Renal cortical epithelial cell (primary cell): Measurements from ENCODE around the gene CORO7. TPM values are rescaled to one million over a fixed set of nuclear protein-coding genes. Genes with fewer than 3 reads are reported as not detected.
"Not testable (repeated sequence)": the region's sequence is repeated elsewhere in the genome, so short reads cannot be mapped to it uniquely, and the experiment has no call there.

ENCODE experiments used
- DNase-seq: peaks from one replicate; pipeline ENCODE4 v3.0.0-alpha.2; 2011; ENCODE audit warnings: low read depth
- total RNA-seq: library from RNA; depleted of rRNA; stranded (reverse); fragments of >200 nt; gene quantifications from 2 replicates; pipeline ENCODE4 v1.2.3, GENCODE V29; 2014

The CORO7 gene
- total RNA-seq, 1 donor from 2014 or later = 25.1 TPM

DNA sequence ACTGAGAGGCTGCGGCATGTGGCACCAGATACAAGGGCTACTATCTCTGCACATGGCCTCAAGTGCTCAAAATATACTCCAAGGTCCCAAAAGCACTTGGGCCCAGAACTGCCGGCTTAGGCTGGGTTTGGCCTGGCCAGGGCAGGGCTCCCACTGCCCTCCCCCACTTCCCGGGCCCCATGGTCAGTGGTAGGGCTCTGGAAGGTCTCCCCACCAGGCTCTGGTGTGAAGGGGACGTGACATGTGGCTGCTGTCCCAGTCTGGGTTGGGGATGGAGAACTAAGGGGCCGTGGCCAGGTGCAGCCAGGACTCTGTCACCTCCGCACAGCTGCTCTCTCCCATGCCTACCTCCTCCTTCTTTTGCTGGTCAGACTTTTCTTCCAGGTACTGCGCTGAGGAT, 59.6 kb downstream of the CORO7 start:
- DNase-seq = no peak

DNA sequence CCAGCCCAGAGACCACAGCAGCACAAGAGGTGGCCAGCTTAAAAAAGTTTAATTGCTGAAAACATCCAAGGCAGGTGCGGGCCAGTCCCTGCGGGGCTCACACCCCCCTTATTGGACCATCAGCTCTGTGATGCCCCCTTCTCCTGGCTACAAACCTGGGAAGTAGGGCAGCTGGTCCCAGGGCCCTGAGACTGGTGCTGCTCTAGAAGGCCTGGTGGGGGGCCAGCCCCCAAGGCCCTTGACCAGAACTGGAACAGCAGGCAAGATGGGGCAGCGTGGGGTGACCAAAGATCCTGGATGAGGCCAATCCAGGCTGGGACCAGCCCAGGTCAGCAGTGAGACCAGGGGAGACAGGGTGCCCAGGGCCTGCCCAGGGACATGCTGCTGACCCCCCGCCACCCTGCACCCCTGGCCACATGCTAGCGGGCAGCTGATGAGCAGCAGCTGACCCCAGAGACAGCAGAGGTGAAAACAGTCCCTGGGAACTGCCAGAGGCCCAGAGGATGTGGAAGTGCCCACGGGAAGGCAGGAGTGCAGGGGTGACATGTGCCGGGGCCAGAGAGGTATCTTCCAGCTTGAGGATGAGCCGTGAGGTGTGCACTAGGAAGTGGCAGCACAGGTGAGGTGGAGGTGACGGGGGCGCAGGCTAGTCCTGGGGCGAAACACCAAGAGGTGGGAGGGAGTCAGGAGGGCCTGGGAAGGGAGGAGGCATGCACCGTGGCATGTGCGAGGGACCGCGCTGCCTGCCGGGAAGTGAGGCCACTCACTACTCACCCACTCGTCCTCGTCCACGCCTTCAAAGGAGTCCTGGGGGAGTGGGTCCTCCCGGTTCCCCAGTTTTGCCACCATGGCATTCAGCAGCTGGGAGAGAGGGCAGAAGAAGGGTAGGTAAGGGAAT, 61.6 kb downstream of the CORO7 start:
- DNase-seq = no peak

DNA sequence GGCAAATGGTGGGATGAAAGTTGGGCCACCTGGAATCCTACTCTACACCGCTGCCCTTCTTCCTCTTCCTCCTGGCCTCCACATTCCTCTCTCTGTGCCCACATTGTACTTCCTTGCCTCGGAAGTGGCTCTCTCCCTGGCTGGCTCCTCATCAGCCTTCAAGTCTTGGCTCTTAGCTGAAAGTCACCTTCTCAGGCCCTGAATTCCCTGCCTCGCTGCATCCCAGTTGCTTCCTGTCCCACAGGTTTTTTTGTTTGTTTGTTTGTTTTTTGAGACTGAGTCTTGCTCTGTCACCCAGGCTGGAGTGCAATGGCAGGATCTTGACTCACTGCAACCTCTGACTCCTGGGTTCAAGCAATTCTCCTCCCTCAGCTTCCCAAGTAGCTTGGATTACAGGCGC, 62.7 kb downstream of the CORO7 start:
- no peak for DNase-seq

DNA sequence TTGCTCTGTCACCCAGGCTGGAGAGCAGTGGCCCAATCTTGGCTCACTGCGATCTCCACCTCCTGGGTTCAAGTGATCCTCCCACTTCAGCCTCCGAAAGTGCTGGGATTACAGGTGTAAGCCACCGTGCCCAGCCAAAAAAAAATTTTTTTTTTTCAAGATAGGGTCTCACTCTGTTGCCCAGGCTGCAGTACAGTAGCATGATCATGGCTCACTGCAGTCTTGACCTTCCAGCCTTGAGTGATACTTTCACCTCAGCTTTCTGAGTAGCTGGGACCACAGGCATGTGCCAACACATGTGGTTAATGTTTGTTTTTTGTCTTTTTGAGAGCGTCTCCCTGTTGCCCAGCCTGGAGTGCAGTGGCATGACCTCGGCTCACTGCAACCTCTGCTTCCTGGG, 63.6 kb downstream of the CORO7 start:
- no peak for DNase-seq

DNA sequence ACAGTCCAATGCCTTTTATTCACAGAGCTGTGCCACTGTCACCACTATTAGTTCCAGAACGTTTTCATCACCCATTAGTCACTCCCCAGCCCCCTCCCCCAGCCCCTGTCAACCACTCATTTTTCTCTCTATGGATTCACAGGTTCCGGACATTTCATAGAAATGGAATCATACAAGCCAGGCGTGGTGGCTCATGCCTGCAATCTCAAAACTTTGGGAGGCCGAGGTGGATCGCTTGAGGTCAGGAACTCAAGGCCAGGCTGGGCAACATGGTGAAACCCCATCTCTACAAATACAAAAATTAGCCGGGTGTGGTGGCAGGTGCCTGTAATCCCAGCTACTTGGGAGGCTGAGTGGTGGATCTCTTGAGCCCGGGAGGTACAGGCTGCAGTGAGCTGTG, 64.5 kb downstream of the CORO7 start:
- DNase-seq = no peak

DNA sequence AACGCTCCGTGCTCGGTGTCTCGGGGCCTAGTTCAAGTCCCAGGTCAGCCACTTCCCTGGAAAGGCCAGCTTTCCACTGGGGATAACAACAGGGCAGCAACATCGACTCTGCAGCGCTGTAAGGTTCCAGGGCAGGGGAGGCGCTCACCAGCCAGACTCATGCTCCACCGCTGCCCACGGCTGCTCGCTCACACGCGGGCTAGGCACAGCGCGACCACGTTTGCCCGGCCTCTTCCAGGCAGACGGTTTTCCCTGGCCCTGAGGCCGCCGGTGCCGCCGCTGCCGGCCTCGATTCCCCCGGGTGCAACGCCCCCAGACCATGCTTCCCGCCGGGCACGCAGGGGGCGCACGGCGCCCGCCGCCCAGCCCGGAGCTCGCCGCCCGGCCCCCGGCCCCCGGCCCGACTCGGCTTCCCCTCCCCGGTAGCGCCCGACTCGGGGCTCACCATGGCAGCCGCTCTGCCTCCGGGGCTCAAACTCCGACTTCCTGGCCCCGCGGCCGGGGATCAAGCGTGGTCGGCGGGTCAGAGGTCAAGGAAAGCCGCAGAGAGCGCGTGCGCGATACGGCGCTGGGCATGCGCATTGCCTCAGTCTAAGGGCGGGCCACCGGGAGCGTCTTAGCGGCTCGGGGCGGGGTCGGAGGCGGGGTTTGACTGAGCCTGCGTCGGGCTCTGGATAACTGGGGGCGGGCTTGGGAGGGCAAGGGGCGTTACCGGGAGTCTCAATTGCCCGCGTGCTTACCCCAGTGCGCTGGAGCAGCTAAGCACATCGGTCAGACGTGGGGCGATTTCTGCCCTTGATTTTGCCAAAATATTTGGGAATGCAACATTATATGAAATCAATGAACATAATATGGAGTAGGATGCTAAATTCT, 65.4 kb downstream of the CORO7 start, which contains the start of gene PAM16:
PAM16 (minus strand) TSS at position 535 of the 873 bp plus-strand sequence; CDS start at position 448, 87 bp downstream.
- peak; percentile 79 for DNase-seq

DNA sequence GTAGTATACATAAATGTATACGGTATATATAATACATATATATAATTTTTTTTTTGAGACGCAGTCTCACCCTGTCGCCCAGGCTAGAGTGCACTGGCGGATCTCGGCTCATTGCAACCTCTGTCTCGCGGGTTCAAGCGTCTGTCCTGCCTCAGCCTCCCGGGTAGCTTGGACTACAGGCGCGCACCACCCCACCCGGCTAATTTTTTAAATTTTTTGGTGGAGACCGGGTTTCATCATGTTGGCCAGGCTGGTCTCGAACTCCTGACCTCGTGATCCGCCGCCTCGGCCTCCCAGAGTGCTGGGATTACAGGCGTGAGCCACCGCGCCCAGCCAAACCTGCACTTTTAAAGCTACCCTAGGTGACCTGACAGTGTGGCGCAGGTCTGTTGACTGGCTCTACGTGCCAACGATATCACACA, 66.0 kb downstream of the CORO7 start:
- DNase-seq = no peak

DNA sequence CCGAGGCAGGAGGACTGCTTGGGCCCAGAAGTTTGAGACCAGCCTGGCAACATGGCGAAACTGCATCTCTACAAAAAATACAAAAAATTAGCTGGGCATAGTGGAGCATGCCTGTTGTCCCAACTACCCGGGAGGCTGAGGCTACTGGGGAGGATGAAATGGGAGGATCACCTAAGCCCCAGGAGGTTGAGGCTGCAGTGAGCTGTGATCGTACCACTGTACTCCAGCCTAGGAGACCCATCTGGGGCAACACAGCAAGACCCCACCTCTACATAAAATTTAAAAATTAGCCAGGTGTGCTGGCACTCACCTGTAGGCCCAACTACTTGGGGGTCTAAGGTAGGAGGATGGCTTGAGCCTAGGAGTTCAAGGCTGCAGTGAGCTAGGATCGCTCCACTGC, 67.1 kb downstream of the CORO7 start:
- no peak for DNase-seq

DNA sequence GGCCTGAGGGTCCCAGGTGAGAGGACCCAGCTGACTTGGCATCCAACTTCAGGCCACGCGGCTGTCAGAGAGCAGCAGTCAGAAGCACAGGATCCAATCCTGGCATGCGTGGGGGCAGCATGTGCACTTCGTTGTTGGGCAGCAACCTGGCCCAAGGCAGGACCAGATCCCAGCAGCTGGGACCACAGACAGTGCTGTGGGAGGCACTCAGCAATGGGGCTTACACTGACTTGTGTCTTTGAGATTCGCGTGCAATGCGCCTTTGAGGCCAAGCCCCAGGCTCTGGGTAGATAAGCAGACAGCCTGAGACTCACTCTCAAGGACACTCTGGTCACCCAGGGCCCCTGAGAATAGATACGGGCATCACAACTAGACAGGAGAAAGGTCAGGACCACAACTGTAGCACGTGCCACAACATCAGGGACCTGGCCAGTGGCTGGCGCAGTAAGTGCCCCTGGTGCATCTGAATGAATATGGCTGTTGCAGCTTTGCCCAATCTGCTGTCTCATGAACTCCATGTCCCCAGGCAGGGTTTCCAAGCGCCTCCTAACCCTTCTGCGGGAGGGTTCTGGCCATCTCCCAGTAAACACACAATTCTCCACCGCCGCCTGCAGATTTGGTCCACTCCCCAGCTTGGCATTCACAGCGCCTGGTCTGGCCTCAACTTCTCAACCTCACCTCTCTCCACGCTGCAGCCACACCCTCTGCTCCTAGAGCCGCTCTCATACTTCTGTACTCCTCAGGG, 68.5 kb downstream of the CORO7 start:
- no peak for DNase-seq

DNA sequence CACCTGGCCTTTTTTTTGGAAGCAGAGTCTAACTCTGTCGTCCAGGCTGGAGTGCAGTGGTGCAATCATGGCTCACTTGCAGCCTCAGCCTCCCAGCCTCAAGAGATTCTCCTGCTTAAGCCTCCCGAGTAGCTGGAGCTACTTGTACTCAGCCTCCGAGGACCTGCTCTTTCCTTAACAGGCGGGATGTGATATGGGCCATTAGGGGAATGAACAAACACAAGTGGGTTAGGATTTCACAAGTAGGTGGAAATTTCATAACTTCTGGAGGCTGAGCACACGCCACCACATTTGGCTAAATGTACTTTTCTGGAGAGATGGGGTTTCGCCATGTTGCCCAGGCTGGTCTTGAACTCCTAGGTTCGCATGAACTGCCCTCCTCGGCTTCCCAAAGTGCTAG, 69.4 kb downstream of the CORO7 start:
- no peak for DNase-seq

DNA sequence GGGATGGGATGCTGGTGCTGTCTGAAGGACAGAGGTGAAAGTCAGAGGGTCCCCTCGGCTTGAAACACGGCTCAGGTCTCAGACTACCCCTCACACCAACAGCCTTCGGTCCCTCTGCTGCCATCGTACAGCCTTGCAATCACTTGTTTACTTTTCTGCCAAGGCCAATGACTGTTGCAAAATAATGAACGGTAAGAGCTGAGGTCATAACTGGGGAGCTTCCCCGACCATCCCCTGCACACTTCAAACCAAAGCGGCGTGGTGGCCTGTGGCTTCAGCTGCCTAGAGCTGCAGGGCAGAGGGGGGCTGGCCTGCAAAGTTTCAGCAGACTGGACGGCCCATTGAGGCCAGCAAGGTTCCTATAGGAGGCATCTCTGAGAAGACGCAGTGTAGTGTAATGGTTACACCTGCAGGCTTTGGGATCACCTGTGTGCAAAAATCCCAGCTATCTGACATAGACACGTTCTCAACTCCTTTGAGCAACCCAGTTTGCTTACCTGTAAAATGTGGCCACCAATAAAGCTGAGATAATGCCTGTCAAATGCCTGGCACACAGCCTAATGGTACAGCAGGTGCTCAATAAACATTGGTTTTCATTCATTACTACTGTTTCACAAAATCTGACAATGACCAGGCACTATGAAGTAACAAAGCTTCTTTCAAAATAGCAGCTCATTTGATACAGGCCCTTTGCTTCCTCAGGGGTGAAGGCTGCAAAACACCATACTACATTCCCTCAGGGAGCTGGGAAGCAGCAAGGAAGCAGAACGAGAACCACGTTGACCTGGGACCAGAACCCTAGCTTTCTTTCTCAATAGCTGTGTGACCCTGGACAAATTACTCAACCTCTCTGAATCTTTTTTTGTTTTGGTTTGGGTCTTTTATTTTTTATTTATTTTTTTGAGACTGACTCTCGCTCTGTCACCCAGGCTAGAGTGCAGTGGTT, 70.3 kb downstream of the CORO7 start:
- no peak for DNase-seq

DNA sequence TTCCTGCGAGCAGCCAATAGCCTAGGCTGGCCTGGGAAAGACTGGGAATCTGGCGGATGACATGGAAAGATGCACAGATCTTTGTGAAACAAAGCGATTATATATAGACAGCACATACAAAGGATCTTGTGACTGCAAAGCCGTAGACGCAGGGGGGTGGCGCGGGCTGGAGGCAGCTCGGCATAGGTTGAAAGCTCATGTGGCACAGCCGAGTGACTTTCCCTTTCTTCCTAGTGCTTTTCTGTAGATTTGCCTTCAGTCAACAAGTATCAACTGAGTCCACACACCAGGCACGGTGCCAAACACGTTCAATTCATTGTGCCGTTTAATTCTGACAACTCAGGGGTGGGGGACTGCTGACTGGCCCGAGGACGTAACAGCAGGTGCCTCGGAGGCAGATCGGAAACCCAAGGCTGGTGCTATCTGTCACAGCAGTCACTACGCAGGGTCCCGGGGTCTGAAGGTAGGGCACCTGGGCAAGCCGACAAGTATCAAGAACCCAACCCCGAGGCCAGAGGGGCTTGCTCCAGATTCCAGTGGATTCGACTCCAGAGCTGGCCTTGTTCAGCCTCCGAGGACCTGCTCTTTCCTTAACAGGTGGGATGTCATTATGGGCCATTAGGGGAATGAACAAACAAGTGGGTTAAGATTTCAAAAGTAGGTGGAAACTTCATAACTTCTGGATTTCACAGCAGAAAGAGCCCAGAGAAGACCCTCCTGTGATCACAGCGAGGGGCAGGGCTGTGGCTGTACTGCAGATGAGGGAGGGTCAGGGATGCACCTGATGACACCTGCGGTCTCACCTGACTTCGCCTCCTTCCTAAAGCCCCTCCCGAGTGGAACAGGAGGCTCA, 71.2 kb downstream of the CORO7 start:
- DNase-seq = no peak

DNA sequence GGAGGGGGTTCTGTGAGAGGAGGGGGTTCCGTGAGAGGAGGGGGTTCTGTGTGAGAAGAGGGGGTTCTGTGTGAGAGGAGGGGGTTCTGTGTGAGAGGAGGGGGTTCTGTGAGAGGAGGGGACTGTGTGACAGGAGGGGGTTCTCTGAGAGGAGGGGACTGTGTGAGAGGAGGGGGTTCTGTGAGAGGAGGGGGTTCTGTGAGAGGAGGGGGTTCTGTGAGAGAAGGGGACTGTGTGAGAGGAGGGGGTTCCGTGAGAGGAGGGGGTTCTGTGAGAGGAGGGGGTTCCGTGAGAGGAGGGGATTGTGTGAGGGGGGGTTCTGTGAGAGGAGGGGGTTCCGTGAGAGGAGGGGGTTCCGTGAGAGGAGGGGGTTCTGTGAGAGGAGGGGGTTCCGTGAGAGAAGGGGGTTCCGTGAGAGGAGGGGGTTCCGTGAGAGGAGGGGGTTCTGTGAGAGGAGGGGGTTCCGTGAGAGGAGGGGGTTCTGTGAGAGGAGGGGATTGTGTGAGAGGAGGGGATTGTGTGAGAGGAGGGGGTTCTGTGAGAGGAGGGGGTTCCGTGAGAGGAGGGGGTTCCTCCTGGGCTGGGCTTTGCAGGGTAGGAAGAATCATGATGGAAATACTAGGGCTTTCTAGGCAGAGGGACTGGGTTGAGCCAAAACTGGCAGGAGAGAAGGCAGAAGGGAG, 72.0 kb downstream of the CORO7 start:
- not testable (repeated sequence) for DNase-seq

DNA sequence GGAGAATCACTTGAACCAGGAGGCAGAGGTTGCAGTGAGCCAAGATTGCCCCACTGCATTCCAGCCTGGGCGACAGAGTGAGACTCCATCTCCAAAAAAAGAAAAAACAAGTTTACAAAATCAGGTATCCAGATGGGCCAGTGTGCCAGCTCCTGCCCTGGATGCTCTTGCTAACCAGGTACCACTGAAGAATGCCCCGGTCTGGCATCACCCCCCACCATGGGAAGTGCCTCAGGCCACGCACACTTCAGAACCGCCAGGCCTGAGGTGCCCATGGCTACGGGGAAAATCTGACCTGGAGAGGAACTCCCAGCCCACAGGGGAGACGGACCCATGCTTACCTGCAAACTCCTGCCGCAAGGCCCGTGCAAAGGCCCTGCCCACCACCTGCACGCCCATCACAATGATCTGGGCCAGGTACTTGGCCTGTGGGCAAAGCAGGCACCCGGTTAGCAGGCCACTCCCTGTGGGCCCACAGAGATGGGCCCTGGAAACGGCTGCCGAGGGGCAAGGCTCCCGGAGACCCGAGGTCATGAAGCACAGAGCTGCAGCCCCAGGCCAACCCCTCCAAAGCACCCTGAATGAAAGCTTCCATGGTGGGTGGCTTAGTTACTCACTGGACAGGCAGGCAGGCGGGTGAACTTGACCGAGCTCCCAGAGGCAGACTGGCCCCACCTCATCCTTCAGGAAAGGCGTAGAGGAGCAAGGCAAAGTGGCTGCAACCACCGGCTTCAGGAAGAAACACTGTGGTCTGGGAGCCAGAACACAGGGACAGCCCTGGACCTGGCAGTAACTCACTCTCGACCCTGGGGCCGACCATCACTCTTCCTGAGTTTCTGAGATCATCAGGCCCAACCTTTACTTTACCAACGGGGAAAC, 73.3 kb downstream of the CORO7 start:
- no peak for DNase-seq

DNA sequence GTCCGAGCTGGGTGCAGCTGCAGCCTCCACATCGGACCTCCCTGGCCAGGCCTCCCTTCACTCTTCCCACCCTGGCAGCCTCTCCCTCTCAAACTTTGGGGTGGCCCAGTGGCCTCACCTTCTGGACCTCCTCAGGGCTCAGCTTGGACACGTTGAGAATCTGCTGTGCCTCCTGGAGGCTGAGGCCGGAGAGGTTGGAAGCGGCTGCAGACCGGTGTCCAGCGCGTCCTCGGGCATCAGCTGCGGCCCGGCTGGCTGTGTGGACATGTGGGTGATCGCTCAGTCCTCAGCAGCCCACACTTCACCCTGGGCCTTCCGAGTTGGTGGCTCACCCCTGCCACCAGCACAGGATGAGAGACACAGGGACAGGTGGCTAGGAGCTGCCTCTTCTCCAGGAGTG, 75.1 kb downstream of the CORO7 start:
- no peak for DNase-seq

DNA sequence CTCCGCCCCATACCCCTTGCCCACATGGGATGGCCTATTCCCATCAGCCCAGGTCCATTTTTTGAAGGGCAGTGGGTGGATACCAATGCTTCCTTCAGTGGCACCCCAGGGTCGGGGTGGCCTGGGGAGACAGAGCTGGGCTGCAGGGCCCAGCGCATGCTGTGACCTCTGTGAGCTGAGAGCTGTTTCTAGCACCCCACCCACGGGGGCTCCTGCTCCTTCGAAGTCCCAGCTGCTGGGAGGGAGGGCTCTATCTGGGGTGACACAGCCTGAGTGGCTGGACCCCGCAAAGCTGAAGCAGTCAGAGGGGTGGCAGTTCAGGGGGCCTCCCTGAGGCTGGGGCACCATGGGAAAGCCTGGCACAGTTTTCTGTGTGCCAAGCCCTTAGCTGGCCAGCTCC, 76.0 kb downstream of the CORO7 start:
- no peak for DNase-seq

DNA sequence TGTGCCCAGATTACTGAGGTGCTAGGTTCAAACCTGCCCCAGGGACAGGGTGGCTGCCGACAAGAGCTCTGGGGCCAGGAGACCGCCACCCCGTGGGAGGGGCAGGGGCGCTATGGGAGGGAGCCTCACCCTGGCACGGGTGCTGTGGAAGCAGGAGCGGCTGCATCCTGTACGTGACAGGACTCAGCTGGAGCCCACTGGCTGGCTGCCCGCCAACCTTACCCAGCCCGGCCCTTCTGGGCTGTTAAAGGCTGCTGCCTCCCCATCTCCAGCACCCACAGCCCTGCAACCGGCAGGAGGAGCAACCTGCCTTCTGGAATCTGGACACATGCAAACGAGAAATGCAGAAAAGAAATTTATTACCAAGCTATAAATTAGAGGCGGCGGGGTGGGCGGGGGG, 76.5 kb downstream of the CORO7 start:
- DNase-seq = no peak

DNA sequence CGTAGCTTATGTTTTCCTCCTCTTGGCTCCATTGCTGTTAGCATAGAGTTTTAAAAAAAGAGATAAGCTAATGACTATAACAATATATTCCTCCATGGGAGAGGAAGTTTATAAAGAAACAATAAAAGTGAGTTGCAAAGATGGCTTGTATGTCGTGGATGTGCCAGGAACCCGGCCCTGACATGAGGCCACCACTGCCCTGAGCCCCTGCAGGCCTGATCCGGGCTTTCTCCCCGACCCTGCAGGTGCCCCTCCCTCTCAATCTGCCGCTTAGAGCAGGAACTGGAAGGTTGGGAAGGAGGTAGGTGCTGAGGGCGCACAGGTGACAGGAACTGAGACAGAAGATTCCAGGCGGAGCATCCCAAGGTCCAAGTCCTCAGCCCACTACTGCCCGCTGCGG, 76.9 kb downstream of the CORO7 start:
- no peak for DNase-seq
